ENCODE data around the gene SOX1. TPM values are rescaled to one million over a fixed set of nuclear protein-coding genes. Genes with fewer than 3 reads are reported as not detected.

Gene SOX1
- total RNA-seq = under 1 TPM in 1 of 2 donors, not detected in 1; 0.07 TPM

- Mint-ChIP-seq H3K4me1 (ENCODE audit: low read depth) (peaks cover 6% of the 10 kb centered on the region), H3K27me3 (ENCODE audit: low read depth) (peaks cover 72% of the 10 kb centered on the region), H3K27ac (no peak within 1 kb of the TSS), H3K9me3 (peaks cover 2% of the 10 kb centered on the region in 2 donors), H3K4me3 (peak within 1 kb of the TSS; percentile 73 to 74), H3K36me3 (ENCODE audit: insufficient read depth in 2 of 2) (peaks cover 9 to 16% of the 10 kb centered on the region in 2 donors)
- ATAC-seq (replicated peaks in 1 of 2) = peak; percentile 24 to 32
- DNase-seq = peak in 1 of 2 donors; percentile 19
Observed at GRCh38 chr13:112067116-112067741, at the start of gene SOX1. Gene SOX1 (plus strand): TSS chr13:112067149. CDS start chr13:112067659, 510 bp downstream.

DNA sequence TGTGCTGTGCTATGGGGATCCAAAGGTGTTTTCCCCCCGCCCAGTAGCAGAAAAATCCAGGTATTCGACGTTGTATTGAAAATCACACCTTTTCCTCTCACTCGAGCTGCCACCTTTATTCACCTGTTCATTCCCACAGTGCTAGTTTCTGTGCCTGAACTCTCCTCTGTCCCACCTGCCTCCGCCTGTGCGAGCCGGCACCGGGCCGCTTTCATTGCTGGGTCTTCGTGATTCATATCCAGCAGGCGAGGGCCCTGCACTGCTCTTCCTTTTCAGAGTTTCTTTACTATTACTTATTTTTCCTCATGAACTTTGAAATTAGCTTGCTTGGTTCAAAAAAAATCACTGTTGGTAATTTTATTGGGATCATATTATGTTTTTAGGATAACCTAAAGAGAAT lies 42.4 kb upstream of the SOX1 start:
- Mint-ChIP-seq H3K9me3 (peaks cover 1 to 6% of the 10 kb centered on the region in 2 donors), H3K27ac (no peak overlapping the region), H3K4me1 (ENCODE audit: low read depth) (no peaks in the 10 kb centered on the region), H3K4me3 (no peak overlapping the region), H3K27me3 (ENCODE audit: low read depth) (peaks cover 14% of the 10 kb centered on the region), H3K36me3 (ENCODE audit: insufficient read depth in 2 of 2) (no peaks in the 10 kb centered on the region)
- DNase-seq (no peak), ATAC-seq (replicated peaks in 1 of 2) (no peak)

DNA sequence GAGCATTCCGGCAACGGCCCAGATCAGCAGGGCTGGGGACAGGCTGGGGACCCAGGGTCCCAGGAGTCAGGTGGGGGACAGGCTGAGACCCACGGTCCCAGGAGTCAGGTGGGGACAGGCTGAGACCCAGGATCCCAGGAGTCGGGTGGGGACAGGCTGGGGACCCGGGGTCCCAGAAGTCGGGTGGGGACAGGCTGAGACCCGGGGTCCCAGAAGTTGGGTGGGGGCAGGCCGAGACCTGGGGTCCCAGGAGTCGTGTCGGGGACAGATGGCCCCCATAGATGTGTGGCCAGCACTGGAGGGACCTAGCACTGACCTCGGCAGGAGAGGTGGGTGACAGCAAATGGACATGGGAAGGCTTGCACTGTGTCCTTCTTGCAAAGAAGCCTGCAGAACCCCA lies 39.7 kb upstream of the SOX1 start:
- no peak overlapping the region for H3K27ac Mint-ChIP-seq
- H3K4me3 Mint-ChIP-seq = no peak overlapping the region
- H3K9me3 Mint-ChIP-seq = peaks cover 0 to 2% of the 10 kb centered on the region in 2 donors
- no peak for DNase-seq
- H3K4me1 Mint-ChIP-seq (ENCODE audit: low read depth) = no peaks in the 10 kb centered on the region
- ATAC-seq (replicated peaks in 1 of 2) = no peak
- no peaks in the 10 kb centered on the region for H3K36me3 Mint-ChIP-seq (ENCODE audit: insufficient read depth in 2 of 2)
- peaks cover 14% of the 10 kb centered on the region for H3K27me3 Mint-ChIP-seq (ENCODE audit: low read depth)

GRCh38 chr13:112028481-112028880 lies 38.5 kb upstream of the SOX1 start:
- H3K36me3 Mint-ChIP-seq (ENCODE audit: insufficient read depth in 2 of 2) = no peaks in the 10 kb centered on the region
- no peak for DNase-seq
- peaks cover 0 to 2% of the 10 kb centered on the region in 2 donors for H3K9me3 Mint-ChIP-seq
- no peak overlapping the region for H3K27ac Mint-ChIP-seq
- peaks cover 14% of the 10 kb centered on the region for H3K27me3 Mint-ChIP-seq (ENCODE audit: low read depth)
- no peaks in the 10 kb centered on the region for H3K4me1 Mint-ChIP-seq (ENCODE audit: low read depth)
- H3K4me3 Mint-ChIP-seq = no peak overlapping the region
- no peak for ATAC-seq (replicated peaks in 1 of 2)

DNA sequence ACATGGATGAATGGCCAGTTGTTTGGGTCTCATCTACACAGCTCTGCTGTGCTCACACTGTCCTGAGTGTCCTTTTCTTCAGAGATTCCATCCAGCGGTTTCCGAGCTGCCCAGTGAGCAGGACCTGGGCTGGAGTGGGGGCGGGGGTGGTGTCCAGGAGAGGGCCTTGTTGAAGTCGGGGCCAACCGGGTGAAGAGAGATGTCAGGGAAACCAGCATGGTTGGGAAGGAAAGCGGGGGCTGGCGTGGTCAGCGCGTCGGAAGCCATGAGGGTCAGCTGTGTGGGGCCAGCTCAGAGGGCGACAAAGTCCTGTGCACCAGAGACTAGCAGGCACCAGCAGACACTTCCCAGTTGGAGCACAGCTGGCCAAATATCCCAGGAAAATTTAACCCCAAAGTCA lies 37.8 kb upstream of the SOX1 start:
- Mint-ChIP-seq H3K4me1 (ENCODE audit: low read depth) (no peaks in the 10 kb centered on the region), H3K9me3 (peaks cover 0 to 2% of the 10 kb centered on the region in 2 donors), H3K4me3 (no peak overlapping the region), H3K27me3 (ENCODE audit: low read depth) (peaks cover 12% of the 10 kb centered on the region), H3K27ac (no peak overlapping the region), H3K36me3 (ENCODE audit: insufficient read depth in 2 of 2) (no peaks in the 10 kb centered on the region)
- ATAC-seq (replicated peaks in 1 of 2) (no peak), DNase-seq (no peak)

- H3K27ac Mint-ChIP-seq = no peak overlapping the region
- H3K9me3 Mint-ChIP-seq = no peaks in the 10 kb centered on the region
- no peaks in the 10 kb centered on the region for H3K27me3 Mint-ChIP-seq (ENCODE audit: low read depth)
- DNase-seq (no peak), ATAC-seq (replicated peaks in 1 of 2) (no peak)
- no peaks in the 10 kb centered on the region for H3K4me1 Mint-ChIP-seq (ENCODE audit: low read depth)
- H3K36me3 Mint-ChIP-seq (ENCODE audit: insufficient read depth in 2 of 2) = no peaks in the 10 kb centered on the region
- no peak overlapping the region for H3K4me3 Mint-ChIP-seq
Observed at GRCh38 chr13:112032186-112032993, 34.6 kb upstream of the SOX1 start.

GRCh38 chr13:112034231-112034630 lies 32.7 kb upstream of the SOX1 start:
- no peak for DNase-seq
- Mint-ChIP-seq H3K27ac (no peak overlapping the region), H3K27me3 (ENCODE audit: low read depth) (peaks cover 3% of the 10 kb centered on the region), H3K4me1 (ENCODE audit: low read depth) (no peaks in the 10 kb centered on the region), H3K9me3 (no peaks in the 10 kb centered on the region), H3K4me3 (no peak overlapping the region), H3K36me3 (ENCODE audit: insufficient read depth in 2 of 2) (no peaks in the 10 kb centered on the region)
- ATAC-seq (replicated peaks in 1 of 2) = no peak

DNA sequence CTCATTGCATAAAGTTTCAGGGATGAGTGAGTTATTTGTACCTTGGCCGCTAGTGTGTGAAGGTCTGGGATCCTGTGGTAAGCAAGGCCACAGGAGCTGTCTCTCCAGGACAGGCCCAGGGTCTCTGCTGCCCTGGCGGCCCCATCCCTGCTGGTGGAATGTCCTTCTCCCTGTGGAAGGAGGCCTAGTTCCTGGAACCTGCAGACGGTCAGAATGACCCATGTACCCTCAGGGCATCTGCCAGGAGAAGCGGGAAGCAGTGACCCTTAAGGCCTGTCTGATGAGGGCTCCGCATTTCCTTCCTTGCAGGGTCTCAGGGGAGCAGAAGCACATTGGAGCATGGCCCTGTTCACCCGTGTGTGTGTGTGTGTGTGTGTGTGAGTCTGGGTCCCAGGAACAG lies 32.1 kb upstream of the SOX1 start:
- Mint-ChIP-seq H3K27me3 (ENCODE audit: low read depth) (peaks cover 5% of the 10 kb centered on the region), H3K9me3 (no peaks in the 10 kb centered on the region), H3K4me1 (ENCODE audit: low read depth) (no peaks in the 10 kb centered on the region), H3K4me3 (no peak overlapping the region), H3K27ac (no peak overlapping the region), H3K36me3 (ENCODE audit: insufficient read depth in 2 of 2) (no peaks in the 10 kb centered on the region)
- ATAC-seq (replicated peaks in 1 of 2) = no peak
- no peak for DNase-seq

DNA sequence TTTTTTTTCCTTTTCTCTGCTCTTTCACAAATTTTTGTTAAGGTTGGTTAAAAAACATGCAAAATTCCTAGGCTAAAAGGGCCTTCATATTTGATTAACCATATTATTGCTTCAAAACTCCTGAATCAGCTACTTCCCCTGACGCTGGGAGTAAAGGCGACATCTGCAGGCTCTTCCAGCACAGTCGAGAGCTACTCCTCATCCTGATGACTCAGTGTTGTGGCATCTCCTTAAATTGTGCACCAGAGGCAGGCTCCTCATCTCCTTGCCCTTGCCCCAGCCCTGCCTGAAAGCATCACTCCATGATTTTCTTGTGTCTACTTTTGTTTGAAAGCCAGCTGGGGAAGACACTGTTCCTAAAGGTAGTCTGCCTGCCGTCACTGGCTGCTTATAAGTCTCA lies 24.5 kb upstream of the SOX1 start:
- Mint-ChIP-seq H3K4me3 (no peak overlapping the region), H3K27me3 (ENCODE audit: low read depth) (peaks cover 20% of the 10 kb centered on the region), H3K27ac (no peak overlapping the region), H3K9me3 (peaks cover 0 to 4% of the 10 kb centered on the region in 2 donors), H3K36me3 (ENCODE audit: insufficient read depth in 2 of 2) (peaks cover 2 to 3% of the 10 kb centered on the region in 2 donors), H3K4me1 (ENCODE audit: low read depth) (no peaks in the 10 kb centered on the region)
- no peak for DNase-seq
- no peak for ATAC-seq (replicated peaks in 1 of 2)

GRCh38 chr13:112052213-112052612 lies 14.7 kb upstream of the SOX1 start:
- DNase-seq = no peak
- no peaks in the 10 kb centered on the region for H3K4me1 Mint-ChIP-seq (ENCODE audit: low read depth)
- H3K36me3 Mint-ChIP-seq (ENCODE audit: insufficient read depth in 2 of 2) = peaks cover 6 to 10% of the 10 kb centered on the region in 2 donors
- ATAC-seq (replicated peaks in 1 of 2) = no peak
- H3K9me3 Mint-ChIP-seq = peaks cover 0 to 8% of the 10 kb centered on the region in 2 donors
- H3K27ac Mint-ChIP-seq = no peak overlapping the region
- peaks cover 59% of the 10 kb centered on the region for H3K27me3 Mint-ChIP-seq (ENCODE audit: low read depth)
- no peak overlapping the region for H3K4me3 Mint-ChIP-seq

DNA sequence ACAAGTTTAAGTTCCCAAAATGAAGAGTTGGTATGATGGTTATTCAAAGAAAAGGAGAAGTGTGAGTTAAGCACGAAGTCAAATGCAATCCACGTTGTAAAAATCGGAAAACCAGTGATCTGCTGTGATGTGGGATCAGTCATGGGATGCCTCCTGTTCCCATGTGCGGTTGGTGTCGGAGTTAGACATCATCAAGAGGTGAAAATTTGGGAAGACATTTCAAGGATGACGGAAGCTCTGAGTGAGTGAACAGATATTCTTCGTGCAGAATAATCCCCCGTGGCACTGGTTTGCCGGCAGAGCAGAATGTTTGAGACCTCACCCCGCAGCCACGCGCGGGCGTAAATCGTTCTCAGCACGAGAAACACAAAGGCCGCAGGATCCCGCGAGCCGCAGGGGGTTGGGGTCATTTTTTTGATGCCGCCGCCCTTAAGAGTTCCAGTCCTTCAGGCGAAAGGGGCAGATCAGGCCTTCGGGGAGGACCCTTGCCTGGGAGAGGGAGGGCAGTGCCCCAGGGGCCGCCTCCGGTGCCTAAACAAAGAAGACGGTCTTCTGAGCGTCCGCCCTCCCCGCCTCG lies 13.7 kb upstream of the SOX1 start:
- H3K27ac Mint-ChIP-seq = peak overlapping the region; percentile 63
- no peak for DNase-seq
- peaks cover 51% of the 10 kb centered on the region for H3K27me3 Mint-ChIP-seq (ENCODE audit: low read depth)
- H3K36me3 Mint-ChIP-seq (ENCODE audit: insufficient read depth in 2 of 2) = peaks cover 4 to 10% of the 10 kb centered on the region in 2 donors
- no peak overlapping the region for H3K4me3 Mint-ChIP-seq
- H3K9me3 Mint-ChIP-seq = no peaks in the 10 kb centered on the region
- ATAC-seq (replicated peaks in 1 of 2) = no peak
- no peaks in the 10 kb centered on the region for H3K4me1 Mint-ChIP-seq (ENCODE audit: low read depth)

- no peak overlapping the region for H3K4me3 Mint-ChIP-seq
- no peak overlapping the region for H3K27ac Mint-ChIP-seq
- no peaks in the 10 kb centered on the region for H3K9me3 Mint-ChIP-seq
- peaks cover 58% of the 10 kb centered on the region for H3K27me3 Mint-ChIP-seq (ENCODE audit: low read depth)
- DNase-seq = no peak
- no peaks in the 10 kb centered on the region for H3K4me1 Mint-ChIP-seq (ENCODE audit: low read depth)
- H3K36me3 Mint-ChIP-seq (ENCODE audit: insufficient read depth in 2 of 2) = peaks cover 4 to 10% of the 10 kb centered on the region in 2 donors
- ATAC-seq (replicated peaks in 1 of 2) = no peak
Observed at GRCh38 chr13:112053744-112054615, 13.0 kb upstream of the SOX1 start.
